Osteocyte (in vitro differentiated cells): ENCODE measurements around the gene BMP2K. TPM values are rescaled to one million over a fixed set of nuclear protein-coding genes. Genes with fewer than 3 reads are reported as not detected.

Experiments
- DNase-seq: peaks from one replicate; pipeline ENCODE4 v3.0.0; 2021; ENCODE audit warnings: mixed read lengths; ENCODE audit not compliant: unreplicated experiment; ENCODE audit errors: extremely low spot score
- H3K27ac Mint-ChIP-seq: one replicate; pipeline ENCODE4 v1.8.0; 2021; ENCODE audit warnings: mild to moderate bottlenecking, mixed read lengths; ENCODE audit not compliant: unreplicated experiment
- H3K27me3 Mint-ChIP-seq: one replicate; pipeline ENCODE4 v1.8.0; 2021; ENCODE audit warnings: mixed read lengths; ENCODE audit not compliant: unreplicated experiment
- H3K36me3 Mint-ChIP-seq: one replicate; pipeline ENCODE4 v1.8.0; 2021; ENCODE audit warnings: mixed read lengths; ENCODE audit not compliant: unreplicated experiment
- H3K4me1 Mint-ChIP-seq: one replicate; pipeline ENCODE4 v1.8.0; 2021; ENCODE audit warnings: mixed read lengths; ENCODE audit not compliant: unreplicated experiment
- H3K4me3 Mint-ChIP-seq: one replicate; pipeline ENCODE4 v1.8.0; 2021; ENCODE audit warnings: mild to moderate bottlenecking, moderate library complexity, mixed read lengths; ENCODE audit not compliant: unreplicated experiment
- H3K9me3 Mint-ChIP-seq: one replicate; pipeline ENCODE4 v1.8.0; 2021; ENCODE audit warnings: mixed read lengths; ENCODE audit not compliant: unreplicated experiment
- CTCF ChIP-seq: fragments of 200-600 bp; sonication (generic); IDR thresholded peaks from 2 replicates; pipeline ENCODE4 v1.5.0; 2021; ENCODE audit warnings: antibody characterized with exemption, mild to moderate bottlenecking, moderate library complexity
- total RNA-seq: library from RNA; stranded (reverse); gene quantifications from 2 replicates; pipeline ENCODE4 v1.2.1, GENCODE V29; 2021

The BMP2K gene
- total RNA-seq, 1 donor from 2014 or later = 19.5 TPM

GRCh38 chr4:78748381-78748780 lies 27.8 kb upstream of the BMP2K start:
- Mint-ChIP-seq H3K4me1 (peaks cover 13% of the 10 kb centered on the region), H3K36me3 (no peaks in the 10 kb centered on the region), H3K27ac (no peak overlapping the region), H3K27me3 (no peaks in the 10 kb centered on the region), H3K4me3 (no peak overlapping the region), H3K9me3 (no peaks in the 10 kb centered on the region)
- TF ChIP-seq CTCF = no peak
- DNase-seq = no peak

- Mint-ChIP-seq H3K4me1 (peaks cover 13% of the 10 kb centered on the region), H3K27ac (peak overlapping the region; percentile 6), H3K27me3 (no peaks in the 10 kb centered on the region), H3K36me3 (no peaks in the 10 kb centered on the region), H3K4me3 (no peak overlapping the region), H3K9me3 (no peaks in the 10 kb centered on the region)
- no peak for DNase-seq
- no peak for TF ChIP-seq CTCF
Observed at GRCh38 chr4:78749258-78749971, 26.7 kb upstream of the BMP2K start.

GRCh38 chr4:78749972-78750727 lies 26.0 kb upstream of the BMP2K start:
- DNase-seq = no peak
- TF ChIP-seq CTCF = no peak
- Mint-ChIP-seq H3K27ac (peak overlapping the region; percentile 6), H3K27me3 (no peaks in the 10 kb centered on the region), H3K36me3 (no peaks in the 10 kb centered on the region), H3K4me3 (no peak overlapping the region), H3K4me1 (peaks cover 13% of the 10 kb centered on the region), H3K9me3 (no peaks in the 10 kb centered on the region)

GRCh38 chr4:78753091-78753490 lies 23.1 kb upstream of the BMP2K start:
- Mint-ChIP-seq H3K27ac (no peak overlapping the region), H3K4me3 (no peak overlapping the region), H3K9me3 (no peaks in the 10 kb centered on the region), H3K27me3 (no peaks in the 10 kb centered on the region), H3K36me3 (no peaks in the 10 kb centered on the region), H3K4me1 (peaks cover 7% of the 10 kb centered on the region)
- no peak for TF ChIP-seq CTCF
- DNase-seq = no peak

GRCh38 chr4:78754872-78755271 lies 21.3 kb upstream of the BMP2K start:
- H3K27ac Mint-ChIP-seq = no peak overlapping the region
- H3K4me1 Mint-ChIP-seq = peaks cover under 1% of the 10 kb centered on the region
- no peaks in the 10 kb centered on the region for H3K9me3 Mint-ChIP-seq
- DNase-seq = no peak
- H3K36me3 Mint-ChIP-seq = no peaks in the 10 kb centered on the region
- TF ChIP-seq CTCF = no peak
- no peaks in the 10 kb centered on the region for H3K27me3 Mint-ChIP-seq
- no peak overlapping the region for H3K4me3 Mint-ChIP-seq
